Gastroesophageal sphincter (tissue), 3 donors: ENCODE results near the gene PUS7.

Experiments used
- EP300 ChIP-seq: sonication (generic); formaldehyde crosslinking; IDR thresholded peaks from one replicate; pipeline ENCODE4 v1.6.1; 2017; ENCODE audit warnings: antibody characterized with exemption, mild to moderate bottlenecking
- POLR2A ChIP-seq, 2 donors: fragments of 450-650 bp; IDR thresholded peaks; one replicate each; pipeline ENCODE4 v1.6.1; 2017; ENCODE audit warnings: antibody characterized with exemption in 2 of 2, mild to moderate bottlenecking in 2 of 2, moderate library complexity in 1 of 2
- POLR2AphosphoS5 ChIP-seq: sonication (generic); formaldehyde crosslinking; IDR thresholded peaks from one replicate; pipeline ENCODE4 v1.6.1; 2017; ENCODE audit warnings: antibody characterized with exemption
- TF ChIP-seq, protein P1 (sequence below), 4 experiments: fragments of 200-600 bp in 2 of 4; fragments of 450-650 bp in 2 of 4; sonication (generic) in 1 of 4; IDR thresholded peaks; one replicate each; pipeline ENCODE4 v1.5.1; 2017 to 2019; ENCODE audit warnings: antibody characterized with exemption in 4 of 4, mild to moderate bottlenecking in 2 of 4, moderate library complexity in 2 of 4

DNA sequence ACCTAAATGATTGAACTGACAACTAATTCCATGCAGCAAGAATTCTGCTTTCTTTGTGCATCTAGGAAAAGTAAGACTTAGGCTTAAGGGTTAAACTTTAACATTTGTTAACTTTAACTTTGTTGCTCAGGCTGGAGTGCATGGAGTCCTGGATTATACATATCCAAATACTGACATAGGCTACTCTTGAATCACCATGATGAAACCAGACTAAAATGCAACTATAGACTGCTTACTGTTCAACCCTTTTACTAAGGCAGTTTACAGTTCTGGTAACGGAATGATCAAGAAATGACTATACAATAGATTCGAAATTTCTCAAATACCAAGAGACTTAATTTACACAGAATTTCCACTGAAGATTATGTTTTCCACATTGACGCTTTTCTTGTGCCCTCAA lies 52.0 kb downstream of the PUS7 start:
- TF ChIP-seq, protein P1, sequence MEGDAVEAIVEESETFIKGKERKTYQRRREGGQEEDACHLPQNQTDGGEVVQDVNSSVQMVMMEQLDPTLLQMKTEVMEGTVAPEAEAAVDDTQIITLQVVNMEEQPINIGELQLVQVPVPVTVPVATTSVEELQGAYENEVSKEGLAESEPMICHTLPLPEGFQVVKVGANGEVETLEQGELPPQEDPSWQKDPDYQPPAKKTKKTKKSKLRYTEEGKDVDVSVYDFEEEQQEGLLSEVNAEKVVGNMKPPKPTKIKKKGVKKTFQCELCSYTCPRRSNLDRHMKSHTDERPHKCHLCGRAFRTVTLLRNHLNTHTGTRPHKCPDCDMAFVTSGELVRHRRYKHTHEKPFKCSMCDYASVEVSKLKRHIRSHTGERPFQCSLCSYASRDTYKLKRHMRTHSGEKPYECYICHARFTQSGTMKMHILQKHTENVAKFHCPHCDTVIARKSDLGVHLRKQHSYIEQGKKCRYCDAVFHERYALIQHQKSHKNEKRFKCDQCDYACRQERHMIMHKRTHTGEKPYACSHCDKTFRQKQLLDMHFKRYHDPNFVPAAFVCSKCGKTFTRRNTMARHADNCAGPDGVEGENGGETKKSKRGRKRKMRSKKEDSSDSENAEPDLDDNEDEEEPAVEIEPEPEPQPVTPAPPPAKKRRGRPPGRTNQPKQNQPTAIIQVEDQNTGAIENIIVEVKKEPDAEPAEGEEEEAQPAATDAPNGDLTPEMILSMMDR (IDR thresholded peaks at IDR 0.05): no peak
- TF ChIP-seq POLR2AphosphoS5 (no peak), POLR2A (IDR thresholded peaks at IDR 0.05) (no peak), EP300 (no peak)
